ENCODE measurements around the gene ADGRG4. TPM values are rescaled to one million over a fixed set of nuclear protein-coding genes. Genes with fewer than 3 reads are reported as not detected.

Gene ADGRG4
- total RNA-seq, 2 donors from 2014 or later, result 0.14 to 0.41 TPM

- Histone ChIP-seq H3K27ac (no peak overlapping the region), H3K9me3 (no peaks in the 10 kb centered on the region), H3K4me1 (ENCODE audit: control insufficient read depth in 1 of 2, low read depth in 2 of 2) (no peaks in the 10 kb centered on the region), H3K4me3 (no peak overlapping the region), H3K27me3 (replicated peaks; ENCODE audit: insufficient read depth) (no peaks in the 10 kb centered on the region), H3K36me3 (no peaks in the 10 kb centered on the region)
- no peak for DNase-seq (ENCODE audit: low spot score)
- ATAC-seq (ENCODE audit: insufficient number of reproducible peaks, low FRiP score, low read depth), result no peak
- TF ChIP-seq, protein P1, sequence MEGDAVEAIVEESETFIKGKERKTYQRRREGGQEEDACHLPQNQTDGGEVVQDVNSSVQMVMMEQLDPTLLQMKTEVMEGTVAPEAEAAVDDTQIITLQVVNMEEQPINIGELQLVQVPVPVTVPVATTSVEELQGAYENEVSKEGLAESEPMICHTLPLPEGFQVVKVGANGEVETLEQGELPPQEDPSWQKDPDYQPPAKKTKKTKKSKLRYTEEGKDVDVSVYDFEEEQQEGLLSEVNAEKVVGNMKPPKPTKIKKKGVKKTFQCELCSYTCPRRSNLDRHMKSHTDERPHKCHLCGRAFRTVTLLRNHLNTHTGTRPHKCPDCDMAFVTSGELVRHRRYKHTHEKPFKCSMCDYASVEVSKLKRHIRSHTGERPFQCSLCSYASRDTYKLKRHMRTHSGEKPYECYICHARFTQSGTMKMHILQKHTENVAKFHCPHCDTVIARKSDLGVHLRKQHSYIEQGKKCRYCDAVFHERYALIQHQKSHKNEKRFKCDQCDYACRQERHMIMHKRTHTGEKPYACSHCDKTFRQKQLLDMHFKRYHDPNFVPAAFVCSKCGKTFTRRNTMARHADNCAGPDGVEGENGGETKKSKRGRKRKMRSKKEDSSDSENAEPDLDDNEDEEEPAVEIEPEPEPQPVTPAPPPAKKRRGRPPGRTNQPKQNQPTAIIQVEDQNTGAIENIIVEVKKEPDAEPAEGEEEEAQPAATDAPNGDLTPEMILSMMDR (IDR thresholded peaks at IDR 0.05), result no peak
These were observed 87.3 kb downstream of the ADGRG4 start for GRCh38 chrX:136387951-136388502.

DNA sequence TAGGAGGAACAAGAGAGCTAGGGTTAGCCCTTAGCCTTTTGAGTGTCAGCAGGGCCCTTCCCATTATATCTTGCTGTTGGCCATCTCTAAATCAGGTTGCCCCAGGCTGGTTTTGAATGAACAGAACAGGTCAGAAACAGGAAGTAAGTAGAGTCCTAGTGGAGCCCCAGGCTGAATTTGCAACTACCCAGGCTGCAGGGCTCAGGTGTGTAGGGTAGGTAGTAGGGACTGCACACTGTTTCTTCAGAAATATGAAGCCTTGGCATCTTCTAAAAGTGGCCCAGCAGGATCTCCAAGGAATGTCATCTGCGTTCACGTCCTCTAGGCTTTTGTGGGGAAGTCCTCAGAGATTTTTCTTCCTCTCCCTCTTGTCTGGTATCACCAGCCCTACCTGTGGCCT is 90.2 kb downstream of the ADGRG4 start:
- H3K4me1 ChIP-seq (ENCODE audit: control insufficient read depth in 1 of 2, low read depth in 2 of 2), result no peaks in the 10 kb centered on the region
- DNase-seq (ENCODE audit: low spot score), result no peak
- H3K9me3 ChIP-seq, result no peaks in the 10 kb centered on the region
- no peak overlapping the region for H3K27ac ChIP-seq
- no peaks in the 10 kb centered on the region for H3K27me3 ChIP-seq (replicated peaks; ENCODE audit: insufficient read depth)
- TF ChIP-seq, protein P1 (IDR thresholded peaks at IDR 0.05), result no peak
- ATAC-seq (ENCODE audit: insufficient number of reproducible peaks, low FRiP score, low read depth), result no peak
- no peaks in the 10 kb centered on the region for H3K36me3 ChIP-seq
- no peak overlapping the region for H3K4me3 ChIP-seq

- Histone ChIP-seq H3K4me3 (no peak overlapping the region), H3K4me1 (ENCODE audit: control insufficient read depth in 1 of 2, low read depth in 2 of 2) (no peaks in the 10 kb centered on the region), H3K27ac (no peak overlapping the region), H3K9me3 (no peaks in the 10 kb centered on the region), H3K27me3 (replicated peaks; ENCODE audit: insufficient read depth) (no peaks in the 10 kb centered on the region), H3K36me3 (no peaks in the 10 kb centered on the region)
- TF ChIP-seq, protein P1 (IDR thresholded peaks at IDR 0.05), result no peak
- DNase-seq (ENCODE audit: low spot score) (no peak), ATAC-seq (ENCODE audit: insufficient number of reproducible peaks, low FRiP score, low read depth) (no peak)
These were observed 94.5 kb downstream of the ADGRG4 start for GRCh38 chrX:136395271-136395670.

GRCh38 chrX:136397001-136397400 is 96.2 kb downstream of the ADGRG4 start:
- no peaks in the 10 kb centered on the region for H3K9me3 ChIP-seq
- H3K4me3 ChIP-seq, result no peak overlapping the region
- DNase-seq (ENCODE audit: low spot score) (no peak), ATAC-seq (ENCODE audit: insufficient number of reproducible peaks, low FRiP score, low read depth) (no peak)
- TF ChIP-seq, protein P1 (IDR thresholded peaks at IDR 0.05), result no peak
- H3K4me1 ChIP-seq (ENCODE audit: control insufficient read depth in 1 of 2, low read depth in 2 of 2), result no peaks in the 10 kb centered on the region
- H3K27me3 ChIP-seq (replicated peaks; ENCODE audit: insufficient read depth), result no peaks in the 10 kb centered on the region
- no peak overlapping the region for H3K27ac ChIP-seq
- H3K36me3 ChIP-seq, result no peaks in the 10 kb centered on the region

- Histone ChIP-seq H3K4me1 (ENCODE audit: control insufficient read depth in 1 of 2, low read depth in 2 of 2) (no peaks in the 10 kb centered on the region), H3K27me3 (replicated peaks; ENCODE audit: insufficient read depth) (no peaks in the 10 kb centered on the region), H3K36me3 (no peaks in the 10 kb centered on the region), H3K9me3 (no peaks in the 10 kb centered on the region), H3K4me3 (no peak overlapping the region), H3K27ac (no peak overlapping the region)
- no peak for DNase-seq (ENCODE audit: low spot score)
- ATAC-seq (ENCODE audit: insufficient number of reproducible peaks, low FRiP score, low read depth), result no peak
- TF ChIP-seq, protein P1 (IDR thresholded peaks at IDR 0.05), result no peak
These were observed 104.4 kb downstream of the ADGRG4 start for GRCh38 chrX:136405126-136405525.

All from thoracic aorta (tissue), 2 donors.